ENCODE data around the gene WDR20.

DNA sequence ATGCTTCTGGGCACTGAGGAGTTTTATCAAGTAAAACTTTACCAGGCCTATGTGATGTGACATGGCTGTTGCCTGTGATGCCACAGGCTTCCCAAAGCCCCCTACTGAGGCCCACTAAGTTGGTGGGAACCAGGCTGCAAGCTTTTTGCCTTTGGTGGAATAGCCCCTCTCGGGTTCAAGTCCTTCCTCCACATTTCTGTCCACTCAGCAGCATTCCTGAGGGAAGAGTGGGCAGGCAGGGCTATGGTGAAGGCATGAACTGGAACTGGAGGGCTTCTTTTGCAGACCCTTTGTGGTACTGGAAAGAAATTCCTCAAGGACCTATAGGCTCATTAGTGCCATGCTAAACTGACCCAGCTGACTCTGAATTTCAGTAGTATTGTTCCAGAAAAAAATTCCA is 48.5 kb downstream of the WDR20 start:
- TF ChIP-seq, protein P1, sequence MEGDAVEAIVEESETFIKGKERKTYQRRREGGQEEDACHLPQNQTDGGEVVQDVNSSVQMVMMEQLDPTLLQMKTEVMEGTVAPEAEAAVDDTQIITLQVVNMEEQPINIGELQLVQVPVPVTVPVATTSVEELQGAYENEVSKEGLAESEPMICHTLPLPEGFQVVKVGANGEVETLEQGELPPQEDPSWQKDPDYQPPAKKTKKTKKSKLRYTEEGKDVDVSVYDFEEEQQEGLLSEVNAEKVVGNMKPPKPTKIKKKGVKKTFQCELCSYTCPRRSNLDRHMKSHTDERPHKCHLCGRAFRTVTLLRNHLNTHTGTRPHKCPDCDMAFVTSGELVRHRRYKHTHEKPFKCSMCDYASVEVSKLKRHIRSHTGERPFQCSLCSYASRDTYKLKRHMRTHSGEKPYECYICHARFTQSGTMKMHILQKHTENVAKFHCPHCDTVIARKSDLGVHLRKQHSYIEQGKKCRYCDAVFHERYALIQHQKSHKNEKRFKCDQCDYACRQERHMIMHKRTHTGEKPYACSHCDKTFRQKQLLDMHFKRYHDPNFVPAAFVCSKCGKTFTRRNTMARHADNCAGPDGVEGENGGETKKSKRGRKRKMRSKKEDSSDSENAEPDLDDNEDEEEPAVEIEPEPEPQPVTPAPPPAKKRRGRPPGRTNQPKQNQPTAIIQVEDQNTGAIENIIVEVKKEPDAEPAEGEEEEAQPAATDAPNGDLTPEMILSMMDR (conservative IDR thresholded peaks at IDR 0.05): no peak
- TF ChIP-seq ZFX (IDR thresholded peaks at IDR 0.05): no peak

All from C4-2B (cell line).